ENCODE data around the gene MRPL23.

DNA sequence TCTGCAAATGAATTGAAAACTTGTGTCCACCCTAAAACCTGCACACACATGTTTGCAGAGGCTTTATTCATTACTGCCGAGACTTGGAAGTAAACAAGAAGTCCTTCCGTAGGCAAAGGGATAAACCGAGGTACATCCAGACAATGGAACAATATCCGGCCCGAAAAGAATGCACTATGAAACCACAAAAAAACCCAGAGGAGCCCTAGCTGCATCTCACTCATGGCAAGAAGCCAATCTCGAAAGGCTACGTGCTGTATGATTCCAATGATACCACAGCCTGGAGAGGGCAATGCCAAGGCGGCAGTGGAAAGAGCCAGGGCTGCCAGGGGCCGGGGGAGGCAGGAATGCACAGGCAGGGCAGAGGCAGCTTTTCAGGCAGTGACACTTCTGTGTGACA is 3.2 kb upstream of the MRPL23 start:
- TF ChIP-seq, protein P1, sequence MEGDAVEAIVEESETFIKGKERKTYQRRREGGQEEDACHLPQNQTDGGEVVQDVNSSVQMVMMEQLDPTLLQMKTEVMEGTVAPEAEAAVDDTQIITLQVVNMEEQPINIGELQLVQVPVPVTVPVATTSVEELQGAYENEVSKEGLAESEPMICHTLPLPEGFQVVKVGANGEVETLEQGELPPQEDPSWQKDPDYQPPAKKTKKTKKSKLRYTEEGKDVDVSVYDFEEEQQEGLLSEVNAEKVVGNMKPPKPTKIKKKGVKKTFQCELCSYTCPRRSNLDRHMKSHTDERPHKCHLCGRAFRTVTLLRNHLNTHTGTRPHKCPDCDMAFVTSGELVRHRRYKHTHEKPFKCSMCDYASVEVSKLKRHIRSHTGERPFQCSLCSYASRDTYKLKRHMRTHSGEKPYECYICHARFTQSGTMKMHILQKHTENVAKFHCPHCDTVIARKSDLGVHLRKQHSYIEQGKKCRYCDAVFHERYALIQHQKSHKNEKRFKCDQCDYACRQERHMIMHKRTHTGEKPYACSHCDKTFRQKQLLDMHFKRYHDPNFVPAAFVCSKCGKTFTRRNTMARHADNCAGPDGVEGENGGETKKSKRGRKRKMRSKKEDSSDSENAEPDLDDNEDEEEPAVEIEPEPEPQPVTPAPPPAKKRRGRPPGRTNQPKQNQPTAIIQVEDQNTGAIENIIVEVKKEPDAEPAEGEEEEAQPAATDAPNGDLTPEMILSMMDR (IDR thresholded peaks at IDR 0.05; ENCODE audit: low read depth, low read length, poor library complexity, severe bottlenecking), result no peak
- no peak for TF ChIP-seq EZH2phosphoT487 (IDR thresholded peaks at IDR 0.05; ENCODE audit: borderline replicate concordance, low read length)

All from DOHH2 (cell line).